Measurements from ENCODE around the gene UCMA. TPM values are rescaled to one million over a fixed set of nuclear protein-coding genes. Genes with fewer than 3 reads are reported as not detected.

The UCMA gene
- total and polyA plus RNA-seq, 12 donors, result not detected

GRCh38 chr10:13183625-13184024 is 50.5 kb downstream of the UCMA start:
- intact Hi-C loops (cut with DNase I), result no loop called here
- no peak overlapping the region for H3K27ac ChIP-seq
- no peak overlapping the region for H3K4me3 ChIP-seq
- H3K27me3 ChIP-seq, result no peaks in the 10 kb centered on the region
- TF ChIP-seq CTCF (IDR thresholded peaks at IDR 0.05), result no peak
- peaks cover 0 to 18% (median 0%) of the 10 kb centered on the region in 9 donors for H3K36me3 ChIP-seq
- WGBS, 2 donors, result 78 to 97% methylated on average over 5 of the region's 5 CpGs
- ATAC-seq (no peak), DNase-seq (no peak)
- H3K9me3 ChIP-seq, result peaks cover 0 to 5% (median 0%) of the 10 kb centered on the region in 11 donors
- H3K4me1 ChIP-seq, result no peaks in the 10 kb centered on the region

- H3K27me3 ChIP-seq, result no peaks in the 10 kb centered on the region
- whole genome bisulfite sequencing, 2 donors, result 85 to 90% methylated on average over 1 of the region's 1 CpG
- no peak overlapping the region for H3K4me3 ChIP-seq
- H3K27ac ChIP-seq, result no peak overlapping the region
- ATAC-seq (no peak), DNase-seq (no peak)
- intact Hi-C loops (cut with DNase I), result no loop called here
- no peak for TF ChIP-seq CTCF (IDR thresholded peaks at IDR 0.05)
- peaks cover 0 to 5% (median 0%) of the 10 kb centered on the region in 11 donors for H3K9me3 ChIP-seq
- no peaks in the 10 kb centered on the region for H3K4me1 ChIP-seq
- peaks cover 0 to 18% (median 0%) of the 10 kb centered on the region in 9 donors for H3K36me3 ChIP-seq
Measured at GRCh38 chr10:13182424-13182823, 51.8 kb downstream of the UCMA start.

GRCh38 chr10:13180788-13181187 is 53.4 kb downstream of the UCMA start:
- peaks cover 0 to 28% (median 0%) of the 10 kb centered on the region in 9 donors for H3K36me3 ChIP-seq

GRCh38 chr10:13173616-13174015 is 60.6 kb downstream of the UCMA start:
- Histone ChIP-seq H3K36me3 (peaks cover 0 to 20% (median 0%) of the 10 kb centered on the region in 9 donors), H3K4me1 (no peaks in the 10 kb centered on the region), H3K9me3 (no peaks in the 10 kb centered on the region), H3K27ac (no peak overlapping the region), H3K4me3 (no peak overlapping the region), H3K27me3 (no peaks in the 10 kb centered on the region)
- DNase-seq (no peak), ATAC-seq (no peak)
- 97 to 100% methylated on average over 2 of the region's 2 CpGs for WGBS, 2 donors
- TF ChIP-seq CTCF (IDR thresholded peaks at IDR 0.05), result no peak
- intact Hi-C loops (cut with DNase I), result no loop called here

More at GRCh38 chr10:13180788-13181187, 53.4 kb downstream of the UCMA start:
- intact Hi-C loops (cut with DNase I), result no loop called here
- no peak for TF ChIP-seq CTCF (IDR thresholded peaks at IDR 0.05)
- no peak overlapping the region for H3K4me3 ChIP-seq
- H3K9me3 ChIP-seq, result no peaks in the 10 kb centered on the region
- H3K27ac ChIP-seq, result no peak overlapping the region
- DNase-seq, result no peak
- no peaks in the 10 kb centered on the region for H3K4me1 ChIP-seq
- H3K27me3 ChIP-seq, result no peaks in the 10 kb centered on the region
- ATAC-seq, result no peak
- WGBS, 2 donors, result 94 to 97% methylated on average over 4 of the region's 4 CpGs

Other genes with a start within 250 kb of the UCMA start
- 10 to 100 TPM in 1 of 10 donors, 1 to 10 TPM in 9; 2.6 to 14.3 (median 7.2) TPM for gene CCDC3, start 232.7 kb downstream of the UCMA start, total RNA-seq
- gene CCDC3, start 232.7 kb downstream of the UCMA start, polyA plus RNA-seq, result 1 to 10 TPM; 5.2 to 5.5 TPM
- 100 to 1,000 TPM; 111 to 218 (median 133) TPM for gene OPTN, start 134.2 kb downstream of the UCMA start, total RNA-seq
- 10 to 100 TPM; 59.0 to 95.5 TPM for gene OPTN, start 134.2 kb downstream of the UCMA start, polyA plus RNA-seq
- 1 to 10 TPM in 1 of 10 donors, under 1 TPM in 6, not detected in 3; 0.07 to 3.8 (median 0.48) TPM for gene MCM10, start 72.8 kb downstream of the UCMA start, total RNA-seq
- under 1 TPM; 0.07 to 0.09 TPM for gene MCM10, start 72.8 kb downstream of the UCMA start, polyA plus RNA-seq
- gene PHYH, start 65.7 kb upstream of the UCMA start, total RNA-seq, result 100 to 1,000 TPM in 9 of 10 donors, 10 to 100 TPM in 1; 97.3 to 188 (median 162) TPM
- 10 to 100 TPM; 51.1 to 56.7 TPM for gene PHYH, start 65.7 kb upstream of the UCMA start, polyA plus RNA-seq
- 10 to 100 TPM; 26.7 to 38.9 (median 30.4) TPM for gene SEPHS1, start 113.9 kb upstream of the UCMA start, total RNA-seq
- 10 to 100 TPM; 17.6 to 23.2 TPM for gene SEPHS1, start 113.9 kb upstream of the UCMA start, polyA plus RNA-seq

All from heart right ventricle (tissue), 16 donors.